Measurements from ENCODE around the gene C20orf202.

Gene C20orf202

DNA sequence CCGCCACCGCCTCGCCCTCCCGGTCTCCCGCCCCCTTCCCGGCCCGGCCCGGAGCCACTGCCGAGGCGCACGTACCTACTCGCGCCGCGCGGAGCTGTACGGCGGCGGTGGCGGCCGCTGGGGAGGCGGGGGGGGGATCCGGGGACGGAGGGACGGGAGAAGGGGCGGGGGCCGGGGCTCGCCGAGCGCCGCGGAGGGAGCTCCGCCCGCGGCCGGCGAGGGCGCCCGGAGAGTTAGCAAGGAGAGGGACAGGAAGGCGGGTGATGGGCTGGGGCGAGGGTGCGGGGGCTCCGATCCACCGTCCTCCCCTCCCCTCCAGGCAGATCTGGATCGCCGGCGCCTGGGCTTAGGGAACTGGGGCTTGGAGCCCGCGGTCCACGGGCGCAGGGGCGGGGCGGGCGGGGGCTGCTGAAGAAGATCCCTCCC is 17.9 kb upstream of the C20orf202 start:
- no peak for DNase-seq

DNA sequence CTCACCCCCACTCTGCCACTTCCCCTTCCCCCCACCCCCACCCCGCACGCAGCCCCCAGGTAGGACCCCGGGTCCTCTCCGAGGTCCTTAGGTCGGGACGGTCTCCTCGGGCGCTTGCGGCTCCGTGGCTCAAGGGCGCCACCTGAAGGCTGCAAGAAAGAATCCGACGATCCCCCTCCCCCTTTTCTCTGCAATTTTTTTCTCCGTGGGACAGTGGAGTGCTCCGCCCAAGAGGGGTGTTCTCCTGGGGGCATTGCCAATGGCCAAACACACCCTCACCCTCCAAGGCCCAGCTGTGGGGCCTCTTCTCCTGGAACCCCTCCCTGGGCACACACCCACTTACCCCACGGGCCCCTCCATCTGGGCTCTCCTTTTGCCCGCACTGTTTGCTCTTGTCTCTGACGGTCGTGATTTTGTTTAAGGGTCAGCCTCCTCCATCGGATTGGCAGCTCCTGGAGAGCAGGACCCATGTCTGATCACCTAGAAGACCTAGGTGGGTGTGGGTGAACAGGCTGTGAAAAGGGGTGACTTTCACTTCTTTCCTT is 17.4 kb upstream of the C20orf202 start:
- DNase-seq, result no peak

DNA sequence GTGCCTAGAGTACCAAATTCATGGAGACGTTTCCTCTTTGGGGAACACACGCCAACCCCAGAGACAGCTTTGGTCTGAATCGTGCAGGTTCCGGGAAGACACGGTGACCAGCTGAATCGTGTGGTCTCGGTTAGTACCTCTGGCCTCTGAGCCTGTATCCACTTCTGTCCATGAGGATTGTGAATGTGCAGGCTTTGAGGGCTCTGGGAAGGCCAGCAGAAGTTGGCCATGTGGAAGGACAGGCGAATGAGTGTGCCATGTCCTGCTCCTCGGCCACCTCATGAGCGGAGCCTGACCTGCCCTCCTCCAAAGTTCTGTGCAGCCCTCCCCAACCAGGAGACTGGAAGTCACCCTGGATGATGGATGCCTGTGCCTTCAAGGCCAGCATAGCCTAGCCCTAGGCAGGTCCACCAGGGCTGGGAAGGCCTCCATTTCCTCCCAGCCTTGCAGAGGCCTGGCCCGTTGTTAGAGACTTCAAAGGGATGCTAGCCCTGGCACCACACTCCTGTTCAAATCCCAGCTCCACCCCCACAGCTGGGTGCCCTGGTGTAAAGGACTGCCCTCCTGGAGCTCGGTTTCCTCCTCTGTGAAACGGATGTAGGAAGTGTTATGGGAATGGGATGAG is 16.8 kb upstream of the C20orf202 start:
- DNase-seq, result no peak

DNA sequence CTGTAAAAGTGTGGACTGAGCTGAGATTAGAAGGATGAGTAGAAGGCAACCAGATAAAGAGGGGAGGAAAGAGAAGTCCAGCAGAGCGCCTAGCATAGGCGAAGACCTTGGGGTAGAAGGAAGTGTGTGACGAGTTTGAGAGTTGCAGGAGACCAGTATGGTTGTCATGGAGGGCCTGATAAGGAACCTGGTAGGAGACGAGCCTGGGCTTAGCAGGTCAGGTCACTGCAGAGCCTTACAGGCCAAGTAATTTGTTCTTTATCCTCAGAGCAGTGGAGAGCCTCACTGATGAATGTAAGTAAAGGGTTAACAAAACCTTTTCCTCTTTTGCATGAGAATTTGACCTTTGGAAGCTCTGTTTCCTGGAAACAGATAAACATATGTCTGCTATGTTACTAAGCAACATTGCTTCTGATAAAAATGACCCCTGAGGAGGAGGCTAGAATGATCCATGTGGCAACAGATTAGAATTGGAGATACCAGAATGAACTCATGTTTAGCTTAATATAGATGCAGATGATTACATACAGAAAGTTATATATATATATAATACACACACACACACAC is 15.6 kb upstream of the C20orf202 start:
- no peak for DNase-seq

DNA sequence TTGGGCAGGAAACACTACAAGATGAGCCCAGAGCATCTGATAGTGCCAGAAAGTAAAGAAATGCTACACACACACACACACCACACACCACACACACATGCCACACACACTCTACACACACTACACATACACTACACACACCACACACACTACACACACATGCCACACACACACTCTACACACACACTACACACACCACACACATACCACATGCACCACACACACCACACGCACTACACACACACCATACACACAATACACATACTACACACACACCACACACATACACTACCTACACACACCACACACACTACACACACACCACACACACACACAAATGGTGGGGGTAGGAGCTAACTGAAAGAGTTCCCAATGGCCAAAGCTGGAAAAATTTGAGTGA is 14.9 kb upstream of the C20orf202 start:
- no peak for DNase-seq

DNA sequence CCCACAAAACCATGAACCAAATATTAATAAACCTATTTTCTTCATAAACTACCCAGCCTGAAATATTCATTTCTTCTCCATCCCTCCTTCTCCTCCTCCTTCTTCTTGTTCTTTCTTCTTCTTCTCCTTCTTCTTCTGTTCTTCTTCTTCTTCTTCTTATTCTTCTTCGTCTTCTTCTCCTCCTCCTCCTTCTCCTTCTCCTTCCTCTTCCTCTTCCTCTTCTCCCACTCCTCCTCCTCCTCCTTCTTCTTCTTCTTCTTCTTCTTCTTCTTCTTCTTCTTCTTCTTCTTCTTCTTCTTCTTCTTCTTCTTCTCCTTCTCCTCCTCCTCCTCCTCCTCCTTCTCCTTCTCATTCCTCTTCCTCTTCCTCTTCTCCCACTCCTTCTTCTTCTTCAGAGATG is 13.4 kb upstream of the C20orf202 start:
- no peak for DNase-seq

DNA sequence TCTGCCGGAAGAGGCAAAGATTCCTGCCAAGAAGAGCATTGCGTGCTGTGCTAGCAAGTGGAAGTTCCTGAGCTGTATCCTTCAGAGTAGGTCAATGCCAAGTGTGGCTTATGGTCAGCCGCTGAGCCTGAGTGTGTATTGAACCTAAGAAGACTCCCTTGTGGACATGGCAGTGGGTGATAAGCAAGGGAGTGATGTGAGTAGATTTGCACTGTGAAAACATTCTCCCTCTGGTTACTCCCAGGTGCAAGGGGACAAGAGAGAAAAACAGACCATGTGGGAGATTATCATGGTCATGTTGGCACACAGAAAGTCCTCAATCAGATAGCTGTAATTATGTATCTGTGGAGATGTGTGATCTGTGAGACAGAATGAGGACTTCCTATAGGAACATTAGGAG is 12.4 kb upstream of the C20orf202 start:
- no peak for DNase-seq

DNA sequence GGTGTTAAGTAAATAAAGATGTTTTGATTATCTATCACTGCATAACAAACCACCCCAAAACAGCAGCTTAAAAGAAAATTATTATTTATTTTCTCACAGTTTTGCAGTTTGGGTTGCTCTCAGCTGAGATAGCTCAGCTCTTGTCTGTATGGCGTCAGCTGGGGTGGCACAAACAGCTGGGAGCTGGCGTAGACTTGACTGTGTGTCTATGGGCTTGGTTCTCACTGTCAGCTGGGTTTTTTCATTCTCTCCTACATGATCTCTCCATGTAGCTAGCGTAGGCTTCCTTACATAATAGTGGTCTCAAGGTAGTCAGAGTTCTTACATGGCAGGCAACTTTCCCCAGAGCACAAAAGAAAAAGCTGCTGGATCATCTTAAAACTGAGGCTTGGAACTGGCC is 12.0 kb upstream of the C20orf202 start:
- DNase-seq, result no peak

DNA sequence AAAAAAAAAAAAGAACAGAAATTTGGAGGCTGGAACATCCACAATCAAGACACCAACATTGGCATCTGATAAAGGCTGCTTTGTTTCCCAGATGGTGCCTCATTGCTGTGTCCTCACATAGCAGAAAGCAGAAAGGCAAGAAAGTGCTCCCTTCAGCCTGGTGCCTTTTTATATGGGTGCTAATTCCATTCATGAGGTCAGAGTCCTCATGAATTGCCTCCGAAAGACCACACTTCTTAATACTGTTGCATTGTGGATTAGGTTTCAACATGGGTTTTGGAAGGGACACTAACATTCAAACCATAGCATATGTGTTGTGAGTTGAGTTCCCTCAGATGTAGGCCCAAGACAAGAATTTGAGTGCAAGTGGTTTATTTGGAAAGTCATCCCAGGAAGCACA is 8.0 kb upstream of the C20orf202 start:
- no peak for DNase-seq

DNA sequence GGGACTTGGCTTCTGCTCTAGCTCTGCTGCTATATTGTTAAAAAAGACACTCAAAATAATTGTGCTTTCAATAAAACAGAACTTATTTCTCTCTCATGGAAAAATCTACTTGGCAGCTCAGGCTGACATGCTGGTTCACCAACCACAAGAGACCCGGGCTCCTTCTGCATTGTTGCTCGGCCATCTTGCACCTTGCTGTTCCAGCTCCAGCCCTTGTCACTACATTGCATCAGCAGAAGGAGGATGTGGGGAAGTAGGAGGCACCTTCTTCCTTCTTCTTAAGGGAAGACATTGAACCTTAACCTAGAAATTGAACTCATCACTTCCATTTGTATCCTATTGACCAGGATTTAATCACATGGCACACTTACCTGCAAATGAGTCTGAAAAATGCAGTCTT is 6.6 kb upstream of the C20orf202 start:
- no peak for DNase-seq

DNA sequence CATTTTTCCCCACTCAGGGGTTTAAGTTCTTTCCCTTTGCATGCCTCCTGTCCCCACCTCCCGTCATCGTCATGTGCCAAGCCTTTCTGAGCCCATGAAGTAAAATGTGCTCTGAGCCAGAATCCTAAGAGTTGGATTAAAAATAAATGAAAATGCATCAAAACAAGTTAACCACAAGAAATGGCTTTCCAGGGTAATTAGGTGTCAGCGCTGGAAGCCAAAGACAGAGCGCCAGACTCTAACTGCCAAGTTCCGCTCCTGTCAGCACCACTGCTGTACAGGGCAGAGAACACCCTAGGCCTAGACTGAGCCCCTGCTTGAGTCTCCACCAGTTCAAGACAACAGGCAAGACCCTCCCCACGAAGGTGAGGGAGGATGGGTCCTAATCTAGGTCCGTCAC is 5.5 kb upstream of the C20orf202 start:
- no peak for DNase-seq

DNA sequence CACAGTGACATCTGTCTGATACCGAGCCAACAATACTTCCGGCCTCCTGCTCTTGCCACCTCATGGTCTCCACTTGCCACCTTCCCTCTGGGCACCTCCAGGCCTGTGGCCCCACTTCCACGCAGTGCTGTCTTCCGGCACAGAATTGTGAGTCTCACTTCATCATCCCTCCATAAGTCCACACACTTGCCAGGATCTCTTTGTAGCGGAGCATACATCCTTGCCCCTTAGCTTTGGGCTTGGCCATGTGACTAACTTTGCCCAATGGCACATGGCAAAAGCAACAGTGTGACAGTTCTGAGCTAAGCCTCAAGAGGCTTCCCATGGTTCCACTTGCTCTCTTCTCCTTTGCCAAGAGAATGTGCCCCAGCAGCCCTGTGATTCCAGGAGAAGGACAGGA is 4.5 kb upstream of the C20orf202 start:
- no peak for DNase-seq

DNA sequence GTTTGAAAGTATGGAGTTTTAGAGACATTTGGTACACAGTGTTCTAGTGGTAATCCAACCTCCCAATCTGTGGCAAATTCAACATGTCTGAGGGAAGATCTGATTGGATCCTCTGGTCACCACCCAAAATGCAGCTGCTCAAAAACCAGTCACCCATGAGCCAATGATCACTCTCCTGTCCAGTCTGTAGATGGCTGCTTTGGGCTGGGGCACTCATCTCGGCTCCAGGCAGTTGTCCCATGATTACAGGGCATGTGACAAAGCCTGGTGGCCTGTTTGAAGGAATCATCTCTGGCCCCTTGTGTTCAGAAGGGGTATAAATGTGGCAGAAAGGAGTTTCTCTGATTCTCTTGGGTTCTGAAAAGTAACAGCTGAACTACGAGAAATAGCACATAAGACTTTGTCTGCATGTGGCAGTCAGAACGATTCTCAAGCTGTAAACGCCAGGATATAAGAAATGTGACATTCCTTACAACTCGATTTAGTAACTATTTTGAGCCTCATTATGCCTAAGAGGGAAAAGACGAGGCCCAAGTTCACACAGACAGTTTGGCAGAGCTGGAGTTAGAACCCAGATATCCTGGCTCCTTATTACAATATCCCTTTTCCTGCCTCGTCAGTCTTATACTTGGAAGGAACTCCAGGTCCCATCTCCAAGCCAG is 3.9 kb upstream of the C20orf202 start:
- no peak for DNase-seq

DNA sequence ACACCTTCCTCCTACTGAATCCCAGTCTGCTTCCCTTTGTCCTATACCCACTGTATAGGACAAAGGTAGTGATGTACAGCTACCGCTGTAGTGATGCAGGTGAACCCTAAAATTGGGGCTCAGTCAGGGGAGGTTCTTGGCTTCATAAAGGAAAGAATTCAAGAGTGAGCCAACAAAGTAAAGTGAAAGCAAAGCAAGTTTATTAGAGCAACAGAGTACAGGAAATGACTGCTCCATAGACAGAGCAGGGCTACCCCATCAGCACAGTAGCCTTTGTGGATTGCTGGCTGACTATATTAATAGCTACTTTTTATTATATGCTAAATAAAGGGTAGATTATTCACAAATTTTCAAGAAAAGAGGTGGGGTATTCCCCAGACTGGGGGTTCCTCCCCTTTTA is 3.3 kb upstream of the C20orf202 start:
- DNase-seq, result no peak

DNA sequence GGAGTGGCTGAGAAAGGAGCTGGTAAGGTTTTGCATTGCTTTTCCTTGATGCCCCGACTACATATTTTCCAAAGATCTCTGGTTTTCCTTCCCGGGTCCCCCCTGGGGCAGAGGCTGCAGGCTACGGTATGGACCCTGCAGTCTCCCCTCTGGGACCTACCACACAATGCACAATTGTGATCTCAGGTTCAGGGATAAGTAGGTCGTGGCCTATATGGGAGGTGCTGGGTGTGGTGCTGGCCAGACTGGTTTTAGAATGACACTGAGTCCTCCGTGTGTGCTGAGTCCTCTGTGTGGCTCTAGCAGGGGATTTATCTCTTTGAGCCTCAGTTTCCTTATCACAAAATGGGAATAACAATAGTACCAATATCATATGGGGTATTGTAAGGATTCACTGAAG is 376 bp downstream of the C20orf202 start:
- DNase-seq, result no peak

DNA sequence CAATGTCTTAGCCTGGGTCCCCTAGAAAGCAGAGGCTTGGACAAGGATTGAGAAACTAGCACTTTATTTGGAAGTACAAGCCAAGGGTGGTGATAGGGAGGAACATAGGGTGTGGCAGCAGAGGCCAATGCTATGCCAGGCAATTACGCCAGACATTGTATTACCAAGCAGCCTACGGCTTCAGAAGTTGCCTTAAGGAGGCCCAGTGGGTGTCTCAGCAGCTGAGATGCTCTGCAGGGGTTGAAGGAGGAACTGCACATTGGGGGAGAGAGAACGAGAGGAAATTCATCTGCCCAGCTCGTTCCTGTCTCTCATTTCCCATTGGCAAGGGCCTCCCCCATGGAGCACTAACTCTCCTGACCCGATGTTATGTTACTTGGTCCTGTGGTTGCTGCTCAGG is 859 bp downstream of the C20orf202 start:
- no peak for DNase-seq

DNA sequence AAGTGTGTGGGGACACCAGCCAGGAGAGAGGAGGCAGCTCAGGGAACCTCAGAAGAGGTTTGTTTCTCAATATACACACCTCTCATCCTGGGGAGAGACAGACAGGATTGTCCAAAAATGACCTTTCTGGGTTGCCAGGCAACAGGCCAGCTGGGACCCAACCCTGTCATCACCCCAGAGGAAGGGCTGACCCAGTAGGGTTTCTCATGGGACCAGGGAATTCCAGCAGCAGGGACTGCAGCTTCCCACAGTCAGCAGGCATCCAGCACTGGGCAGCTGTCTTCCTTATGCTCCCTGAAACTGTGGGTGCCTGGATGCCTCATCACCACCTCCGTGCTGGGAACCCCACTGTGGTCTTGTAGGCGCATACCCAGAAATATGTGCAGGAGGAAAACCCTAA is 1.3 kb downstream of the C20orf202 start:
- DNase-seq, result no peak

DNA sequence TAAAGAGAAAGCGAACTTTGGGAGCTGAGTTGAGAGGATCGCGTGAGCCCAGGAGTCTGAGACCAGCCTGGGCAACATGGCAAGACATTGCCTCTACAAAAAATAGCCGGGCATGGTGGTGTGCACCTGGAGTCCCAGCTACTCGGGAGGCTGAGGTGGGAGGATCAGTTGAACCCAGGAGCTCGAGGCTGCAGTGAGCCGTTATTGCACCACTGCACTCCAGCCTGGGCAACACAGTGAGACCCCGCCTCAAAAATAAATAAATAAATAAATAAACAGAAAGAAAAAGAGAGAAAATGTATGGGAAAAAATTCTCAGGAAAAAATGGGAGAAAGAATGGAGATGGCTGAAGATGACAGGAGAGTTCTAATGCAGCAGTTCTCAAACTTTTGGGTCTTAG is 2.5 kb downstream of the C20orf202 start:
- no peak for DNase-seq

DNA sequence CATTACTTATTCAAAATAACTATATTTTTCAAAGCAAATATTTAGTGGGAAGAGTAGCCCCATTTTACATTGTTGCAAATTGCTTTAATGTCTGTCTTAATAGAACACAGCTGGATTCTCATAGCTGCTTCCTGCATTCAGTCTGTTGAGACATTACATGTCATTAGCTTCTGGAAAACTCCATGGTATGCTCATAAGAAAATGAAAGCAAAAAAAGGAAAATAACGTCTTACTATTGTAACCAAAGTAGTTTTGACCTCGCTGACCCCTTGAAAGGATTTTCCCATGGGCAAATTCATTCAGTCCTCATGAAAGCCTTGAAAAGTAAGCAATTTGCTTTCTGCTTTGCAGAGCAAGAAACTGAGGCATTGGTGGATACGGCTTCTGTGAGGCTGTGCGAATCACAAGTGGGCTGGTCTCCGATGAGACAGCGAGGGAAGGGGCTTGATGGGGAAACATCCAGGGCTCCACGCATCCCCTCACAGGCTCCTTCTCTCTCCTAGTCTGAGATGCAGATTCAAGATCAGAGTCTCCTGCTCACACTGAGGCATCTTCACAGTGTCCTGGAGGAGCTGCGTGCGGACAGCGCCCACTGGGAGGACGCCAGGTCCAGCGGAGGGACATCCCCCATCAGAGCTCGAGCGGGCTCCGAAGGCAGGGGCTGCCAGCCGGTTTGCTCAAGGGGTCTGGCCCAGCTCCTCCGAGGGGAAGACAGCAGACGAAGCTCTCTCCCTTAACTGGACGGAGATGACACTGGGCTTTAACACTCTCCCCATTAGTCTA is 3.3 kb downstream of the C20orf202 start:
- no peak for DNase-seq

DNA sequence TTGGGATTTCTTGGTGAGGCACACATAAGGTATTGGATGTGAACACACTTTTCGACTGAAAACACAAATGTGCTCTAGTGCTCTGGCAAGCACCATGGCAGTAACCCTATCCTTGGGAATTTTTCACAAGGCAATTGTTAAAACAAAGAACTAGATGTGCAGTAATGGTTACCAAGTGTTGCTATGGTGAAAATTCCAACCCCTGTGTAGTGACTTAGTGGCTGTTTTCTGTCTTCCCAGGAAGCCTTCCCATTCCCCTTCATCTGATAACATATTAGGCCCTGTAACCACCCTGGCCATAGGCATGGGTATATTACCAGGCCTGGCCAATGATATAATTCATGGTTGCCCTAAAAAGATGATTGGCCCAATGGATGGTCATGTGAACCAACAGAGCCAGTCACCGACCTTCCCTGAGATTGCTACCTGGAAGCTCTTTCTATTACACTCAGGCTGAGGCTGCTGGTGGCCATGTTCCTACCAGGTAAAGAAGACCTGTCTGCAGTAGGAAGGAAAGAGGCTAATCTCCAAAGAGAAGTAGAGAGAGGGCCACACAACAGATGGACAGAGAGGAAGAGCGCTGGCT is 4.1 kb downstream of the C20orf202 start:
- DNase-seq, result no peak

DNA sequence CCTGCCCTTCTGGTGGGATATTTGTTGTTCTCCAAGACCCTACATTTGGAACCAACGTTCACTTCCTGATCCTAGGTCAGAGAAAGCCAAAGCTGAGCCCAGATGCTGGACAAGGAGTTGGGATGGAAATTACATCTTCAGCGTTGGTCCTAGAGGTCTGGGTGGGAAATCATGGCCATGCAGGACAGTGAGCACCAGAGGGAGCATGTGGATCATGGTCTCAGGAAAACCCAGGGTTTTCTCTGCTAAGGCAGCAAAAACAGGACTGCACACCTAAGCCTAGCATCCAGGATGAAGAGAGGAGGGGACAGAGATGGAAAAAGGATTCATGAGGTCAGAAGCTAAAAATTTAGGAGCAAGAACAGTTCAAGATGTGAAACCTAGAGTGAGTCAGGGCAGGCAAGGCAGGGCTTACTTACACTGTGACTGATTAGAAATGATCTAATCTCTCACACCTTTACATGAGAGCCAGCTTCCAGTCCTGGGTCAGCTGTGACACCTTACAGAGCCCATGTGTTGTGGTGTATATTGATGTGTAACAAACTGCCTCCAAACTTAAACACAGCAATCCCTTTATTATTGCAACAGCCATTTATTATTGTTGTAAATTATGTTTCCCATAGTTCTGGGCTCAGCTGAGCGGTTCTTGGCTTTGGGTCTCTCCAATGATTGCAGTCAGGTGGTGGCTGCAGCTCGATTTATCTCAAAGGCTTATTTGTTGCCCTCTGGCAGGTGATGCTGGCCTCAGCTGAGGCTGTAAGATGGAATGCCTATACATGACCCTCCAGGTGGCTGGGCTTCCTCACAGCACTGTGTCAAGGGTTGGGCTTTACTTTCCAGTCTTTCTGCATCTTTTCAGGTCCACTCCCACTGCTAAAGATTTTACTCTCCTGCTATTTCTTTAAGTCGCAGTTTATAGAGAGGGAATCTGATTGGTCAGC is 6.5 kb downstream of the C20orf202 start:
- DNase-seq, result no peak

DNA sequence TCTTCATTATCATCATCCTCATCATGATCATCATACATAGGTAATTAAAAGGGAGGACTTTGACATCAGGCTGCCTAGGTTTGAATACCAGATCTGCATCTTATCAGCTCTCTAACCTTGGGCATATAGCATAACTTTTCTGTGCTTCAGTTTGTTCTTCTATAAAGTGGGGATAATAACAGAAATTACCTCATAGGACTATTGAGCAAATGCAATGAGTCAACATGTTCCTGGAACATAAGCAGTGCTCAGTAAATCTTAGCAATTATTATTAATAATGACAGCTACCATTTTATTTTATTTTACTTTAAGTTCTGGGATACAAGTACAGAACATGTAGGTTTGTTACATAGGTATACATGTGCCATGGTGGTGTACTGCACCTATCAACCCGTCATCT is 7.2 kb downstream of the C20orf202 start:
- no peak for DNase-seq
